ENCODE measurements around the gene ENTPD5. TPM values are rescaled to one million over a fixed set of nuclear protein-coding genes. Genes with fewer than 3 reads are reported as not detected.

The ENTPD5 gene
- total RNA-seq, 1 donor from 2014 or later = 13.7 TPM

DNA sequence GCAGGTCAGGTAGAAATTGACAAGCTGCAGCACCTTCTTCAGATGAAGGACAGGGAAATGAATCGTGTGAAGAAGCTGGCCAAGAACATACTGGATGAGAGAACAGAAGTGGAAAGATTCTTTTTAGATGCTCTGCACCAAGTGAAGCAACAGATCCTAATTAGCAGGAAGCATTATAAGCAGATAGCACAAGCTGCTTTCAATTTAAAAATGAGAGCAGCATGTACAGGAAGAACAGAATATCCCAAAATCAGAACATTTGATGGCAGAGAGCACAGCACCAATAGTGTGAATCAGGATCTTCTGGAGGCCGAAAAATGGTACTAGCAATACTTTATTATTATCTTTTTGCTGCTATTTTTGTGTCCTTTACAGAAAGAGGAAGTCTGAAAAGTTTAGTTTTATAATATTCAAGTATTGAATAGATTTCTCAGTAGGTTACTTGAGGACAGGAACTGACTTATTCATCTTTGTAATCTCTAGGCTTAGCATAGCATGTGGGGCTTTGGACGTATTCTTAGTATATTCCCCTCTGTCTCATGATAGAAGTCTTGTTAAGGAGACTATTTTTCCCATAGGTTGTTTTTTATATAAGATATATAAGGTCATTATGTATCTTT is 30.9 kb upstream of the ENTPD5 start:
- TF ChIP-seq, protein P1, sequence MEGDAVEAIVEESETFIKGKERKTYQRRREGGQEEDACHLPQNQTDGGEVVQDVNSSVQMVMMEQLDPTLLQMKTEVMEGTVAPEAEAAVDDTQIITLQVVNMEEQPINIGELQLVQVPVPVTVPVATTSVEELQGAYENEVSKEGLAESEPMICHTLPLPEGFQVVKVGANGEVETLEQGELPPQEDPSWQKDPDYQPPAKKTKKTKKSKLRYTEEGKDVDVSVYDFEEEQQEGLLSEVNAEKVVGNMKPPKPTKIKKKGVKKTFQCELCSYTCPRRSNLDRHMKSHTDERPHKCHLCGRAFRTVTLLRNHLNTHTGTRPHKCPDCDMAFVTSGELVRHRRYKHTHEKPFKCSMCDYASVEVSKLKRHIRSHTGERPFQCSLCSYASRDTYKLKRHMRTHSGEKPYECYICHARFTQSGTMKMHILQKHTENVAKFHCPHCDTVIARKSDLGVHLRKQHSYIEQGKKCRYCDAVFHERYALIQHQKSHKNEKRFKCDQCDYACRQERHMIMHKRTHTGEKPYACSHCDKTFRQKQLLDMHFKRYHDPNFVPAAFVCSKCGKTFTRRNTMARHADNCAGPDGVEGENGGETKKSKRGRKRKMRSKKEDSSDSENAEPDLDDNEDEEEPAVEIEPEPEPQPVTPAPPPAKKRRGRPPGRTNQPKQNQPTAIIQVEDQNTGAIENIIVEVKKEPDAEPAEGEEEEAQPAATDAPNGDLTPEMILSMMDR (IDR thresholded peaks at IDR 0.05; ENCODE audit: insufficient read depth, low read length, severe bottlenecking) = no peak
- FAIRE-seq (no peak), DNase-seq (ENCODE audit: low read depth) (no peak)
- Histone ChIP-seq H3K27me3 (ENCODE audit: control insufficient read depth, insufficient read depth, low read length) (no peaks in the 10 kb centered on the region), H3K4me3 (ENCODE audit: low read depth, low read length) (no peak overlapping the region), H3K36me3 (ENCODE audit: control insufficient read depth, insufficient read depth, low read length) (no peaks in the 10 kb centered on the region)

GRCh38 chr14:74048281-74048680 is 29.2 kb upstream of the ENTPD5 start:
- TF ChIP-seq, protein P1 (IDR thresholded peaks at IDR 0.05; ENCODE audit: insufficient read depth, low read length, severe bottlenecking) = no peak
- DNase-seq (ENCODE audit: low read depth) (peak; percentile 79), FAIRE-seq (no peak)
- Histone ChIP-seq H3K36me3 (ENCODE audit: control insufficient read depth, insufficient read depth, low read length) (no peaks in the 10 kb centered on the region), H3K27me3 (ENCODE audit: control insufficient read depth, insufficient read depth, low read length) (no peaks in the 10 kb centered on the region), H3K4me3 (ENCODE audit: low read depth, low read length) (no peak overlapping the region)

- TF ChIP-seq, protein P1 (IDR thresholded peaks at IDR 0.05; ENCODE audit: insufficient read depth, low read length, severe bottlenecking) = no peak
- H3K4me3 ChIP-seq (ENCODE audit: low read depth, low read length) = no peak overlapping the region
- no peaks in the 10 kb centered on the region for H3K36me3 ChIP-seq (ENCODE audit: control insufficient read depth, insufficient read depth, low read length)
- DNase-seq (ENCODE audit: low read depth) (no peak), FAIRE-seq (no peak)
- H3K27me3 ChIP-seq (ENCODE audit: control insufficient read depth, insufficient read depth, low read length) = no peaks in the 10 kb centered on the region
These were observed 26.4 kb upstream of the ENTPD5 start for GRCh38 chr14:74045522-74045921.

- Histone ChIP-seq H3K27me3 (ENCODE audit: control insufficient read depth, insufficient read depth, low read length) (no peaks in the 10 kb centered on the region), H3K4me3 (ENCODE audit: low read depth, low read length) (no peak overlapping the region), H3K36me3 (ENCODE audit: control insufficient read depth, insufficient read depth, low read length) (no peaks in the 10 kb centered on the region)
- DNase-seq (ENCODE audit: low read depth) (no peak), FAIRE-seq (no peak)
- TF ChIP-seq, protein P1 (IDR thresholded peaks at IDR 0.05; ENCODE audit: insufficient read depth, low read length, severe bottlenecking) = no peak
These were observed 23.2 kb upstream of the ENTPD5 start for GRCh38 chr14:74042296-74042695.

DNA sequence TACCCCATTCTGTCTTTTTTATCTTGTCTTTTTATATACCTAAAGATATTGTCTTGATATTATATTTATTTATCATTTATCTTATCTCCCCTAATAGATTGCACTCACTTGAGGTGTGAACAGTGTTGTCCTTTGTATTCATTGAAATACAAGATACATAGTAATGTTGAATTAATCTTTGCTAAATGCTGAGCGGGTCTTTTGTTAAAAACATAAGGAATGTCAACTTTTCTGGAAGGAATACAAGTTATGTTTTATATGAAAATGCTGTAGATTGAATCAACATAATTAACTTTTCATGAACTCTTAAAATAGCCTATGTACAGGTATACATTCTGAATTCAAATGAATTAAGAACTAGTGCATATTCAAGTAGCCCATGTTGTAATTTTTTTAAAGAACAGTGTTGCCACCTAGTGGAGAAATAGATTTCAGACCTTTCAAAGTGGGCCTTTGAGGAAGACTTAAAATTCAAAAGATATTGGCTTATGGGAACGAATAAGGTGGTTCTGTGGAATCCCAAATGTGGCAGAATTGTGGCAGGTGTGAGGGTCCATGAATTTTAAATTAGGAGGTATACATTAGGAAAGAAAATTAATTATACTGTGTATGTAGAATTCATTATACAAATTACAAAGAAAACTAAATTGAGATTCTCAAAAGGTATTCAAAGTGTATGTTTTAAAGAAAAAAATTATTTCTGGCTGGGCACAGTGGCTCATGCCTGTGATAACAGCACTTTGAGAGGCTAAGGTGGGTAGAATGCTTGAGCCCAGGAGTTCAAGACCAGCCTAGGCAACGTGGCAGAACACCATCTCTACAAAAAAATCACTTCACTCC is 19.2 kb upstream of the ENTPD5 start:
- DNase-seq (ENCODE audit: low read depth) (peak; percentile 63), FAIRE-seq (no peak)
- Histone ChIP-seq H3K36me3 (ENCODE audit: control insufficient read depth, insufficient read depth, low read length) (no peaks in the 10 kb centered on the region), H3K4me3 (ENCODE audit: low read depth, low read length) (no peak overlapping the region), H3K27me3 (ENCODE audit: control insufficient read depth, insufficient read depth, low read length) (no peaks in the 10 kb centered on the region)
- TF ChIP-seq, protein P1 (IDR thresholded peaks at IDR 0.05; ENCODE audit: insufficient read depth, low read length, severe bottlenecking) = peak; percentile 36
